ENCODE data around the gene SCD.
"Not testable (repeated sequence)": the region's sequence is repeated elsewhere in the genome, so short reads cannot be mapped to it uniquely, and the experiment has no call there.

Gene SCD

GRCh38 chr10:100374677-100375353 is 27.8 kb downstream of the SCD start:
- CTCF ChIA-PET = interaction anchor here (0.6 to 1.4 kb wide), 6 partner anchors 20 to 256 kb away, joined by 3 to 4 read pairs (median 4); no protein-coding TSS in a partner anchor
- peak overlapping the region in 4 of 7 experiments; percentile 74 to 91 (median 86) for H3K4me3 ChIP-seq (ENCODE audit: control insufficient read depth in 1 of 7, extremely low read depth in 1 of 7, insufficient read depth in 4 of 7, low read depth in 2 of 7, low read length in 6 of 7)

GRCh38 chr10:100376656-100377055 is 29.6 kb downstream of the SCD start:
- DNase-seq; H3K27me3 ChIP-seq (replicated peaks in 2 of 5; ENCODE audit: control insufficient read depth in 4 of 5, insufficient read depth in 5 of 5, low read length in 4 of 5); H3K27ac ChIP-seq (ENCODE audit: insufficient read depth in 1 of 2, low read depth in 1 of 2, low read length in 2 of 2, poor library complexity in 1 of 2, severe bottlenecking in 2 of 2); H3K4me3 ChIP-seq (ENCODE audit: control insufficient read depth in 1 of 7, extremely low read depth in 1 of 7, insufficient read depth in 4 of 7, low read depth in 2 of 7, low read length in 6 of 7); H3K36me3 ChIP-seq (ENCODE audit: control insufficient read depth in 4 of 4, insufficient read depth in 4 of 4, low read length in 3 of 4); POLR2A ChIA-PET; H3K9me3 ChIP-seq (ENCODE audit: control extremely low read depth in 1 of 5, control insufficient read depth in 4 of 5, insufficient read depth in 2 of 5, low read depth in 1 of 5, low read length in 4 of 5): not testable (repeated sequence)
- peaks cover 7 to 48% (median 31%) of the 10 kb centered on the region in 4 experiments for H3K4me1 ChIP-seq (ENCODE audit: control extremely low read depth in 1 of 4, control insufficient read depth in 4 of 4, insufficient read depth in 4 of 4, low read length in 3 of 4)
- 88% methylated on average over 6 of the region's 6 CpGs for WGBS (ENCODE audit: insufficient coverage)
- CTCF ChIA-PET = interaction anchor here (1.0 kb wide), 1 partner anchor 1272 kb away, joined by 3 read pairs; no protein-coding TSS in a partner anchor

More at GRCh38 chr10:100374677-100375353, 27.8 kb downstream of the SCD start:
- POLR2A ChIA-PET = interaction anchor here (2.7 kb wide), 1 partner anchor 28 kb away, joined by 30 read pairs; the partner anchor contains the start of gene SCD
- not testable (repeated sequence) for H3K9me3 ChIP-seq (ENCODE audit: control extremely low read depth in 1 of 5, control insufficient read depth in 4 of 5, insufficient read depth in 2 of 5, low read depth in 1 of 5, low read length in 4 of 5); H3K27me3 ChIP-seq (replicated peaks in 2 of 5; ENCODE audit: control insufficient read depth in 4 of 5, insufficient read depth in 5 of 5, low read length in 4 of 5); DNase-seq; H3K36me3 ChIP-seq (ENCODE audit: control insufficient read depth in 4 of 4, insufficient read depth in 4 of 4, low read length in 3 of 4)
- peak overlapping the region in 1 of 2 experiments; percentile 95 for H3K27ac ChIP-seq (ENCODE audit: insufficient read depth in 1 of 2, low read depth in 1 of 2, low read length in 2 of 2, poor library complexity in 1 of 2, severe bottlenecking in 2 of 2)
- H3K4me1 ChIP-seq (ENCODE audit: control extremely low read depth in 1 of 4, control insufficient read depth in 4 of 4, insufficient read depth in 4 of 4, low read length in 3 of 4) = peaks cover 12 to 65% (median 49%) of the 10 kb centered on the region in 4 experiments
- WGBS (ENCODE audit: insufficient coverage) = 96% methylated on average over 7 of the region's 7 CpGs

- Histone ChIP-seq H3K36me3 (ENCODE audit: control insufficient read depth in 4 of 4, insufficient read depth in 4 of 4, low read length in 3 of 4) (peaks cover 0 to 10% (median 4%) of the 10 kb centered on the region in 4 experiments), H3K27ac (ENCODE audit: insufficient read depth in 1 of 2, low read depth in 1 of 2, low read length in 2 of 2, poor library complexity in 1 of 2, severe bottlenecking in 2 of 2) (no peak overlapping the region), H3K4me1 (ENCODE audit: control extremely low read depth in 1 of 4, control insufficient read depth in 4 of 4, insufficient read depth in 4 of 4, low read length in 3 of 4) (peaks cover 0 to 37% (median 23%) of the 10 kb centered on the region in 4 experiments), H3K4me3 (ENCODE audit: control insufficient read depth in 1 of 7, extremely low read depth in 1 of 7, insufficient read depth in 4 of 7, low read depth in 2 of 7, low read length in 6 of 7) (no peak overlapping the region), H3K27me3 (replicated peaks in 2 of 5; ENCODE audit: control insufficient read depth in 4 of 5, insufficient read depth in 5 of 5, low read length in 4 of 5) (no peaks in the 10 kb centered on the region), H3K9me3 (ENCODE audit: control extremely low read depth in 1 of 5, control insufficient read depth in 4 of 5, insufficient read depth in 2 of 5, low read depth in 1 of 5, low read length in 4 of 5) (no peaks in the 10 kb centered on the region)
- no peak for DNase-seq
- whole genome bisulfite sequencing (ENCODE audit: insufficient coverage) = 73% methylated on average over 2 of the region's 5 CpGs
- POLR2A ChIA-PET = no interaction called here
- CTCF ChIA-PET = interaction anchor here (0.9 to 1.6 kb wide), 4 partner anchors 35 to 133 kb away, joined by 3 to 8 read pairs (median 4); no protein-coding TSS in a partner anchor
Observed at GRCh38 chr10:100377830-100378229, 30.8 kb downstream of the SCD start.

GRCh38 chr10:100380400-100380799 is 33.4 kb downstream of the SCD start:
- Histone ChIP-seq H3K4me3 (ENCODE audit: control insufficient read depth in 1 of 7, extremely low read depth in 1 of 7, insufficient read depth in 4 of 7, low read depth in 2 of 7, low read length in 6 of 7) (no peak overlapping the region), H3K4me1 (ENCODE audit: control extremely low read depth in 1 of 4, control insufficient read depth in 4 of 4, insufficient read depth in 4 of 4, low read length in 3 of 4) (peaks cover 0 to 19% (median 0%) of the 10 kb centered on the region in 4 experiments), H3K36me3 (ENCODE audit: control insufficient read depth in 4 of 4, insufficient read depth in 4 of 4, low read length in 3 of 4) (peaks cover 0 to 11% (median 5%) of the 10 kb centered on the region in 4 experiments), H3K9me3 (ENCODE audit: control extremely low read depth in 1 of 5, control insufficient read depth in 4 of 5, insufficient read depth in 2 of 5, low read depth in 1 of 5, low read length in 4 of 5) (no peaks in the 10 kb centered on the region), H3K27ac (ENCODE audit: insufficient read depth in 1 of 2, low read depth in 1 of 2, low read length in 2 of 2, poor library complexity in 1 of 2, severe bottlenecking in 2 of 2) (no peak overlapping the region), H3K27me3 (replicated peaks in 2 of 5; ENCODE audit: control insufficient read depth in 4 of 5, insufficient read depth in 5 of 5, low read length in 4 of 5) (no peaks in the 10 kb centered on the region)
- DNase-seq = no peak
- 100% methylated on average over 2 of the region's 3 CpGs for WGBS (ENCODE audit: insufficient coverage)
- ChIA-PET POLR2A (no interaction called here), CTCF (interaction anchor here (0.9 kb wide), 2 partner anchors 29 to 53 kb away, joined by 3 read pairs; no protein-coding TSS in a partner anchor)

GRCh38 chr10:100382553-100382952 is 35.5 kb downstream of the SCD start:
- Histone ChIP-seq H3K4me1 (ENCODE audit: control extremely low read depth in 1 of 4, control insufficient read depth in 4 of 4, insufficient read depth in 4 of 4, low read length in 3 of 4) (peaks cover 0 to 7% (median 0%) of the 10 kb centered on the region in 4 experiments), H3K9me3 (ENCODE audit: control extremely low read depth in 1 of 5, control insufficient read depth in 4 of 5, insufficient read depth in 2 of 5, low read depth in 1 of 5, low read length in 4 of 5) (no peaks in the 10 kb centered on the region), H3K36me3 (ENCODE audit: control insufficient read depth in 4 of 4, insufficient read depth in 4 of 4, low read length in 3 of 4) (peaks cover 0 to 11% (median 6%) of the 10 kb centered on the region in 4 experiments), H3K4me3 (ENCODE audit: control insufficient read depth in 1 of 7, extremely low read depth in 1 of 7, insufficient read depth in 4 of 7, low read depth in 2 of 7, low read length in 6 of 7) (no peak overlapping the region), H3K27ac (ENCODE audit: insufficient read depth in 1 of 2, low read depth in 1 of 2, low read length in 2 of 2, poor library complexity in 1 of 2, severe bottlenecking in 2 of 2) (no peak overlapping the region), H3K27me3 (replicated peaks in 2 of 5; ENCODE audit: control insufficient read depth in 4 of 5, insufficient read depth in 5 of 5, low read length in 4 of 5) (no peaks in the 10 kb centered on the region)
- ChIA-PET POLR2A (no interaction called here), CTCF (no interaction called here)
- WGBS (ENCODE audit: insufficient coverage) = 95% methylated on average over 13 of the region's 13 CpGs
- DNase-seq = no peak

GRCh38 chr10:100383251-100383650 is 36.2 kb downstream of the SCD start:
- ChIA-PET POLR2A (no interaction called here), CTCF (no interaction called here)
- H3K27ac ChIP-seq (ENCODE audit: insufficient read depth in 1 of 2, low read depth in 1 of 2, low read length in 2 of 2, poor library complexity in 1 of 2, severe bottlenecking in 2 of 2) = no peak overlapping the region
- H3K4me1 ChIP-seq (ENCODE audit: control extremely low read depth in 1 of 4, control insufficient read depth in 4 of 4, insufficient read depth in 4 of 4, low read length in 3 of 4) = peaks cover 0 to 4% (median 0%) of the 10 kb centered on the region in 4 experiments
- 100% methylated on average over 1 of the region's 2 CpGs for WGBS (ENCODE audit: insufficient coverage)
- H3K36me3 ChIP-seq (ENCODE audit: control insufficient read depth in 4 of 4, insufficient read depth in 4 of 4, low read length in 3 of 4) = peaks cover 0 to 13% (median 6%) of the 10 kb centered on the region in 4 experiments
- H3K9me3 ChIP-seq (ENCODE audit: control extremely low read depth in 1 of 5, control insufficient read depth in 4 of 5, insufficient read depth in 2 of 5, low read depth in 1 of 5, low read length in 4 of 5) = peaks cover 0 to 2% (median 0%) of the 10 kb centered on the region in 5 experiments
- no peak for DNase-seq
- no peaks in the 10 kb centered on the region for H3K27me3 ChIP-seq (replicated peaks in 2 of 5; ENCODE audit: control insufficient read depth in 4 of 5, insufficient read depth in 5 of 5, low read length in 4 of 5)
- no peak overlapping the region for H3K4me3 ChIP-seq (ENCODE audit: control insufficient read depth in 1 of 7, extremely low read depth in 1 of 7, insufficient read depth in 4 of 7, low read depth in 2 of 7, low read length in 6 of 7)

Data from common myeloid progenitor, CD34-positive (primary cell).